Pons (tissue), 1 donor: Measurements from ENCODE around the gene HBA2.
"Not testable (repeated sequence)": the region's sequence is repeated elsewhere in the genome, so short reads cannot be mapped to it uniquely, and the experiment has no call there.

ENCODE experiments used
- DNase-seq: peaks from one replicate; pipeline ENCODE4 v3.0.0-alpha.2; 2016; ENCODE audit warnings: low spot score

The HBA2 gene

DNA sequence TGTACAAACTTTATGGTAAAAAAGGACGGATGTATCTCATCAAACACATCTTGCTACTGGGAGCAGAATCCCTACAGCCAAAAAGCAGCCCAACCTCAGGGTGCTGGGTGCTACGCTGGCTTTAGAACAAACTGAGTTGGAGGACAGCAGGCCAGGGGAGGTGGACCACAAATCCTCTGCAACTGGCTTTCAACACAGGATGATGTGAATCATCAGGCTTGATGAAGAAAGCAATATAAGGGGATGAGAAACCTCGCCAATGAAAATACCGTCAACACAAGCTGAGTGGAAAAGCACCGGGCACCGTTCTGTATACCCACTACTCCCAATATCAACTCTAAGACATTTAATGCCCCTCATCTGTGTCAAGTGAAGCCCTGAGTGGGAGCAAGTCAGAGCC lies 21.8 kb downstream of the HBA2 start:
- no peak for DNase-seq

DNA sequence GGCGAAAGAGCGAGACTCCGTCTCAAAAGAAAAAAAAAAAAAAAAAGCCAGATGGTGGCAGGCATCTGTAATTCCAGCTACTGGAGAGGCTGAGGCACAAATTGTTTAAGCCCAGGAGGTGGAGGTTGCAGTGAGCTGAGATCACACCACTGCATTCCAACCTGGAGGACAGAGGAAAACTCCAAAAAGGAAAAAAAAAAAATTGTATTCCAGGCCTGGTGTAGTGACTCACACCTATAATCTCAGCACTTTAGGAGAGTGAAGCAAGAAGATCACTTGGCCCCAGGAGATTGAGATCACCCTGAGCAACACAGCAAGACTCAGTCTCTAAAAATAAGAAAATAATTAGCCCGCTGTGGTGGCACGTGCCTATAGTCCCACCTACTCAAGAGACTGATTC lies 27.7 kb downstream of the HBA2 start:
- no peak for DNase-seq

DNA sequence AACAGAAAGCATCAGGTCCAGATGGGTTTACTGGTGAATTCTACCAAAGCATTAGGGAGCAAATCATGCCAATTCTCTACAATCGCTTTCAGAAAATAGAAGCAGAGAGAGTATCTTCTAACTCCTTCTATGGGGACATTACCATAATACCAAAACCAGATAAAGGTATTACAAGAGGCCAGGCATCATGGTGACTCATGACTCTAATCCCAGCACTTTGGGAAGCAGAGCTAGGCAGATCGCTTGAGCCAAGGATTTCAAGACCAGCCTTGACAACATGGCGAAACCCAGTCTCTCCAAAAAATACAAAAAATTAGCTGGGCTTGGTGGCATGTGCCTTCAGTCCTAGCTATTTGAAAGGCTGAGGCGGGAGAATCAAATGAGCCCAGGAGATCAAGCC lies 30.6 kb downstream of the HBA2 start:
- no peak for DNase-seq

DNA sequence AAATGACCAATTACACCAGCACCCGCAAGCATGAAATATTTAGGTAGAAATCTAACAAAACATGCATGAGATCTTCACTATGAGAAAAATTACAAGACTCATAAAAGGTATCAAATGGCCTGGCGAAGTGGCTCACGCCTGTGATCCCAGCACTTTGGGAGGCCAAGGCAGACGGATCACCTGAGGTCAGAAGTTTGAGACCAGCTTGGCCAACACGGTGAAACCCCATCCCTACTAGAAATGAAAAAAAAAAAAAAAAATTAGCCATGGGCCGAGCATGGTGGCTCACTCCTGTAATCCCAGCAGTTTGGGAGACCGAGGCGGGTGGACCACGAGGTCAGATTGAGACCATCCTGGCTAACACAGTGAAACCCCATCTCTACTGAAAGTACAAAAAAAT lies 31.4 kb downstream of the HBA2 start:
- not testable (repeated sequence) for DNase-seq

DNA sequence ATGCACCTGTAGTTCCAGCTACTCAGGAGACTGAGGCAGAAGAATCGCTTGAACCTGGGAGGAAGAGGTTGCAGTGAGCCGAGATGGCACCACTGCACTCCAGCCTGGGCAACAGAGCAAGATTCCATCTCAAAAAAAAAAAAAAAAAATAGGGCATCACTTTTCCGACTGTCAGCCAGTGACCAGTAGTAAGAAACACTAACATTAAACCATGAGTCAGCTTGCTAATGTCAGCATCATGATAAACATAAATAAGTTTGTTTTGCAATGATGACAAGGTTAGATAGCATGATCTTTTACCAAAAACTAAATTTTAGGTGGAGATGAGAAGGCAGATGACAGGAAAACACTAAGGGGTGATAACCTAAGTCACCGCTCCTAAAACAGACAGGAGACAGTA lies 36.7 kb downstream of the HBA2 start:
- not testable (repeated sequence) for DNase-seq

DNA sequence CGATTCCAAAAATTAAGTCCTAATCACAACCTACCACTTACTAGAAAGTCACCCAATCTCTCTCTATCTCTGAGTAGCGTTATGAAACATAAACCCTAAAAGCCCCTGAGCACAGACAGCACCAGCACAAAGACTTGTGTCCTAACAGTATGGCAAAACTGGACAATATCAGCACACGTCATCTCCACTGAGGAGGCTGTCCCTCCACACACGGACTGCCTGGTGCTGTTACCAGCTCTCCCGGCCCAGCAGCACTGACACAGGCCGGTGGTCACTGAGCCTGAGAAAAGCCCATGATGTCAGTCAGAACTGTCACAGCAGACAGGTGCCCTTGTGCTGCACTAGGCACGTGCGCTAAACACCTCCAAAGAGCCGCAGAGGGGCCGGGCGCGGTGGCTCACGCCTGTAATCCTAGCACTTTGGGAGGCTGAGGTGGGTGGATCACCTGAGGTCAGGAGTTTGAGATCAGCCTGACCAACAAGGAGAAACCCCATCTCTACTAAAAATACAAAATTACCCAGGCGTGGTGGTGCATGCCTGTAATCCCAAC lies 39.0 kb downstream of the HBA2 start:
- DNase-seq: not testable (repeated sequence)

DNA sequence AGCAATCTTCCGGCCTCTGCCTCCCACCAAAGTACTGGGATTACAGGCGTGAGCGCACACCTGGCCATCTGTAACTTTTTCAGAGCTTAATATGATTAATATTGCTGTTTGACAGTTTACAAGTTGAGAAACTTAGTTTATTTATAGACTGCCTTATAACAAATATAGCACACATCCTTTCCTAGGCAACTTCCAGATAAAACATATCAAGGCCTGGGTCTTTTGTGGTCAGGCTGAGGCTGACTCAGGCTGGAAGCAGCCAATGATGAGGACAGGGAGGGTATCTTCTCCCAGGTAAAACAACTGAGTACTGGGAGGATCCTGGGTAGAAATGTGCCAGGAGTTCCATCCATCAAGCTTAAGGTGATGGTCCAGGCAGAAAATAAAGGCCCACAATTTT lies 40.3 kb downstream of the HBA2 start:
- DNase-seq: no peak

DNA sequence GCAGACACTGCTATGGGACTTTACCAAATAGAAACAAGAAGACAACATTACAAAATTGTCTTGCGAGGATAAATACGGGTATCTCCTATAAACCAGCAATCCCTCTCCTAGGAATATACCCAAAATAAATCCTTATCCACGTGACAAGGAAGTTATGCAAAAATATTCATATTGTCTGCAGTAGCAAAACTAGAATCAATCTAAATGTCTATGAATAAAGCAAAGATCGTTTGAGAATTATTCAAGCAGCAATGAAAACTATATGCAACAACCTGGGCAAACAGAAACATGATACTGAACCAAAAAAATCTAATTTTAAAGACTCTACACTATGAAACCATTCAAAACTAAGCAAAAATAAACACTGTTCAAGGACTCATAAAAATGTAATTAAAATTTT lies 47.3 kb downstream of the HBA2 start:
- DNase-seq: no peak
